ENCODE results near the gene EEA1. TPM values are rescaled to one million over a fixed set of nuclear protein-coding genes. Genes with fewer than 3 reads are reported as not detected.

EEA1 gene
- total RNA-seq, 1 experiment from 2014 or later, result 7.9 TPM

DNA sequence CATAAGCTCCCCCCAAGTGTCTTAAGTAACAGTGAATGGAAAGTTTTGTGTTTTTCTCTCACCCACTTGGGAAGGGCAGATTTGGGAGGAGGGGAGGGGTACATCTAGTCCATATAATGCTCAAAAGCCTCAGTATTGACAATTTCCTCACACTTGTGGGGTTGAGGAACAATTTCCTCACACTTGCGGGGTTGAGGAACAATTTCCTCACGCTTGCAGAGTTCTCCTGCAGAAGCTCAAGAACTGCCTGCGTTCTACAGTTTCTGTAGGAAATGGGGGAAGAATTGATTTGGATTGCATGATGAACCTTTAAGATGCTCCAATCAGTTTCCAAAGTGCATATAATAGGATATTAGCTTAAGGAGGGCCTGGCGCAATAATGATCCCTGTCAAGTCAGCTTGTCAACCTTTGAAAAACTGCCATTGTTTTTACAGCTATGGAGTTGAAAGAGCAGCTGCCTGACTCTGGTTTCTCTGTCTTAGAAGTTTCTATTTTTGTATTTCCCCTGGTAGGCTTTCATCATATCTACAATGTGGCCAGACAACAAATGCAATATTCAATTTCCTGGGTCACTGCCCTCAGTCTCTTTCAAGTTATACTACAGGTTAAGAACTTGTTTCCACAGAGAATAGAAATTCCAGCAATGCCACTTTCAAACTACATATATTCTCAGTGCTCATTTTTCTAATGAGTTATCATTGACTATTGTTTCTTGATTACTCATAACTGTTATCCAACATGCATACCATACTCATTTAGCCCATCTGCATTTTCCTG, 159.8 kb downstream of the EEA1 start:
- TF ChIP-seq EZH2 (IDR thresholded peaks at IDR 0.05; ENCODE audit: low read length, unreplicated experiment), result no peak
- H3K27ac ChIP-seq (ENCODE audit: low read length), result no peak overlapping the region
- no peaks in the 10 kb centered on the region for H3K9me2 ChIP-seq (replicated peaks; ENCODE audit: low read length)
- no peaks in the 10 kb centered on the region for H3K4me1 ChIP-seq (ENCODE audit: insufficient read depth, low read length)
- H3K4me2 ChIP-seq (ENCODE audit: low read length), result no peak overlapping the region
- BruUV-seq (replicated peaks), result no TSS peak
- POLR2A ChIA-PET (ENCODE audit: unreplicated experiment), result interaction anchor here (0.6 kb wide), 1 partner anchor 16 kb away, joined by 6 read pairs; no protein-coding TSS in a partner anchor
- no peaks in the 10 kb centered on the region for H3K9me3 ChIP-seq (ENCODE audit: low read length)
- no peak overlapping the region for H2AFZ ChIP-seq (ENCODE audit: low read length)
- ATAC-seq, result no peak
- H3K9ac ChIP-seq (ENCODE audit: low read length), result no peak overlapping the region
- H3F3A ChIP-seq (ENCODE audit: low read length, unreplicated experiment), result no peaks in the 10 kb centered on the region
- H3K79me2 ChIP-seq (ENCODE audit: low read length), result no peaks in the 10 kb centered on the region
- no peaks in the 10 kb centered on the region for H3K36me3 ChIP-seq (ENCODE audit: low read depth, low read length)
- no peak overlapping the region for H3K4me3 ChIP-seq (ENCODE audit: low read length)
- CTCF ChIA-PET, result interaction anchor here (0.6 kb wide), 1 partner anchor 17 kb away, joined by 3 read pairs; no protein-coding TSS in a partner anchor
- intact Hi-C loops (cut with micrococcal nuclease), result no loop called here
- DNase-seq, result no peak
- no peaks in the 10 kb centered on the region for H4K20me1 ChIP-seq (ENCODE audit: low read length)
- no peaks in the 10 kb centered on the region for H3K27me3 ChIP-seq (ENCODE audit: low read length)

- Histone ChIP-seq H3K36me3 (ENCODE audit: low read depth, low read length) (no peaks in the 10 kb centered on the region), H3K4me2 (ENCODE audit: low read length) (no peak overlapping the region), H3K4me3 (ENCODE audit: low read length) (no peak overlapping the region), H3K9me2 (replicated peaks; ENCODE audit: low read length) (no peaks in the 10 kb centered on the region), H4K20me1 (ENCODE audit: low read length) (no peaks in the 10 kb centered on the region), H3K4me1 (ENCODE audit: insufficient read depth, low read length) (no peaks in the 10 kb centered on the region), H3K9me3 (ENCODE audit: low read length) (no peaks in the 10 kb centered on the region), H3K27ac (ENCODE audit: low read length) (no peak overlapping the region), H3F3A (ENCODE audit: low read length, unreplicated experiment) (no peaks in the 10 kb centered on the region), H3K9ac (ENCODE audit: low read length) (no peak overlapping the region), H2AFZ (ENCODE audit: low read length) (no peak overlapping the region), H3K27me3 (ENCODE audit: low read length) (no peaks in the 10 kb centered on the region), H3K79me2 (ENCODE audit: low read length) (no peaks in the 10 kb centered on the region)
- ChIA-PET POLR2A (ENCODE audit: unreplicated experiment) (no interaction called here), CTCF (no interaction called here)
- no peak for DNase-seq
- intact Hi-C loops (cut with micrococcal nuclease), result no loop called here
- BruUV-seq (replicated peaks), result no TSS peak
- TF ChIP-seq EZH2phosphoT487 (IDR thresholded peaks at IDR 0.05; ENCODE audit: borderline replicate concordance, low read length), result no peak
- TF ChIP-seq CTCF (conservative IDR thresholded peaks at IDR 0.05; ENCODE audit: low read depth, low read length), result no peak
- TF ChIP-seq EZH2 (IDR thresholded peaks at IDR 0.05; ENCODE audit: low read length, unreplicated experiment), result no peak
- ATAC-seq, result no peak
These were observed 163.2 kb downstream of the EEA1 start for GRCh38 chr12:92765871-92766270.

GRCh38 chr12:92764831-92765230, 164.3 kb downstream of the EEA1 start:
- H3K4me1 ChIP-seq (ENCODE audit: insufficient read depth, low read length), result no peaks in the 10 kb centered on the region
- H2AFZ ChIP-seq (ENCODE audit: low read length), result no peak overlapping the region
- DNase-seq, result no peak
- no TSS peak for BruUV-seq (replicated peaks)
- intact Hi-C loops (cut with micrococcal nuclease), result no loop called here
- H3K4me3 ChIP-seq (ENCODE audit: low read length), result no peak overlapping the region
- no peaks in the 10 kb centered on the region for H3K36me3 ChIP-seq (ENCODE audit: low read depth, low read length)
- ATAC-seq, result peak; percentile 27; the same call in 1 of the 2 replicates
- no peaks in the 10 kb centered on the region for H3K9me3 ChIP-seq (ENCODE audit: low read length)
- H3K27ac ChIP-seq (ENCODE audit: low read length), result no peak overlapping the region
- no peaks in the 10 kb centered on the region for H3K9me2 ChIP-seq (replicated peaks; ENCODE audit: low read length)
- ChIA-PET CTCF (no interaction called here), POLR2A (ENCODE audit: unreplicated experiment) (no interaction called here)
- H3K27me3 ChIP-seq (ENCODE audit: low read length), result no peaks in the 10 kb centered on the region
- H3K79me2 ChIP-seq (ENCODE audit: low read length), result no peaks in the 10 kb centered on the region
- H3F3A ChIP-seq (ENCODE audit: low read length, unreplicated experiment), result no peaks in the 10 kb centered on the region
- TF ChIP-seq EZH2phosphoT487 (IDR thresholded peaks at IDR 0.05; ENCODE audit: borderline replicate concordance, low read length) (no peak), EZH2 (IDR thresholded peaks at IDR 0.05; ENCODE audit: low read length, unreplicated experiment) (no peak), CTCF (conservative IDR thresholded peaks at IDR 0.05; ENCODE audit: low read depth, low read length) (no peak)
- H3K9ac ChIP-seq (ENCODE audit: low read length), result no peak overlapping the region
- no peak overlapping the region for H3K4me2 ChIP-seq (ENCODE audit: low read length)
- no peaks in the 10 kb centered on the region for H4K20me1 ChIP-seq (ENCODE audit: low read length)

Measured in PC-3 (cell line).